Esophagus squamous epithelium (tissue), 4 donors: ENCODE measurements around the gene TM9SF1.

ENCODE experiments used
- CTCF ChIP-seq, 6 experiments: fragments of 450-650 bp in 4 of 6; fragments of 200-600 bp in 2 of 6; sonication (generic) in 2 of 6; IDR thresholded peaks; one replicate each; pipeline ENCODE4 v1.5.1; 2016 to 2019; ENCODE audit warnings: antibody characterized with exemption in 6 of 6, mild to moderate bottlenecking in 4 of 6, moderate library complexity in 4 of 6
- POLR2A ChIP-seq, 4 donors: fragments of 450-650 bp; IDR thresholded peaks; one replicate each; pipeline ENCODE4 v1.6.1; 2017; ENCODE audit warnings: antibody characterized with exemption in 4 of 4, mild to moderate bottlenecking in 4 of 4, moderate library complexity in 3 of 4

DNA sequence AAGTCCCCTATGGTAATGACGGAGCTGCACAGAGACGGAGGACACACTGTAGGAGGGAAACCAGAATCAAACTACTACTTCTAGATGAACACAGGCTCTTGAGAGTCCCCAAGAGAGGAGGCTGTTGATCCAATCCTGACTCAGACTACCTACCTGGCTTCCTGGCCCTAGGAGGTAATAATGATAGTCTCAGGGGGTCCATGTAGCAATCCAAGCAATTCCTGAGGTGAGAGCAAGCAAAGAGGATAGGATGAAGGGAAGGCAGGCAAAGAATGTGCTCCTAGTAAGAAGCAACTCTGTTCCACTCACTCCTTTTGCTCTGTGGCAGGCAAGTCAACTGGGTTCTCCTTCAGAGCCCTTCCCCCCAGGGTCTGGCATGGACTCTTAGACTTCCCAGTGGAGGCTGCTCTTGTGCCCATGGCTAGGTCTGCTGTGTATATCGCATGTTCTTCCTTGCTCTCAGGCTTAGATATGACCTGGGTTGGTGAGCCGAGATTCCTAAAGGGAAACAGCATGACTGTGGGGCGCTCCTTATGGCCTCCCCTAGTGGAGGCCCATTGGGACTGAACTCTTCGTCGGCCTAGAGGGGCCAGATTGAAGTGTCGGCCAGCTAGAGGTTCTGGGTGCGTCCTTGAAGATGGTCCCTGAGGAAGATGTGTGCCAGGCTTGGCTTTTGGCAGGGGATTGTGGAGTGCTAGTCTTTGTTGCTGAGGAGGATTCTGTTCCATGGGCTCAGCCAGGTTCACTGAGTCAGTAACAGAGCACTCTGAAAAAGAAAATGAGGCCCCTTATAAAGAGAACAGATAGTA lies 45.1 kb upstream of the TM9SF1 start:
- no peak for TF ChIP-seq CTCF (IDR thresholded peaks at IDR 0.05)
- TF ChIP-seq POLR2A (IDR thresholded peaks at IDR 0.05), result no peak
